Daoy (cell line): ENCODE results near the gene GPLD1. TPM values are rescaled to one million over a fixed set of nuclear protein-coding genes. Genes with fewer than 3 reads are reported as not detected.

Experiments
- DNase-seq: peaks from one replicate; pipeline ENCODE4 v3.0.0-alpha.2; 2015; ENCODE audit warnings: low read depth
- total RNA-seq: library from RNA; depleted of rRNA; stranded (reverse); fragments of >200 nt; shearing (Covaris generic); gene quantifications from 2 replicates; pipeline ENCODE4 v1.2.3, GENCODE V29; 2014

The GPLD1 gene
- total RNA-seq, 1 experiment from 2014 or later = 2.5 TPM

DNA sequence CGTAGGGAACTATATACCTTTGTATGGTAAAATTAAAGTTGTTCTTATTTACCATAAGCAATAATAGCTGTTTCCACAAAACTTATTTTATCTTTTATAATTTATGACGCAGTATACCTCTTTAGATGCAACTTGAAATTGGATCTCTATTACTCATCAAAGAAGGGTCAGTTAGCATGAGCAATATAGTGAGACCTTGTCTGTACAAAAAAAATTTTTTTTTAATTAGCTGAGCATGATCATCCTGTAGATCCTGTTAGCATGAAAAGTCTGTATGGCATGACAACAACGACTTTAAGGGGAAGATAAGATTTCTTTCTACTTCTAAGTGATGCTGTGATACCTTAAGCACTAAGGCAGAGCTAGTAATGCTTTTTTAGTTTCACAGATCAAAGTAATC lies 11.3 kb upstream of the GPLD1 start:
- DNase-seq = no peak

DNA sequence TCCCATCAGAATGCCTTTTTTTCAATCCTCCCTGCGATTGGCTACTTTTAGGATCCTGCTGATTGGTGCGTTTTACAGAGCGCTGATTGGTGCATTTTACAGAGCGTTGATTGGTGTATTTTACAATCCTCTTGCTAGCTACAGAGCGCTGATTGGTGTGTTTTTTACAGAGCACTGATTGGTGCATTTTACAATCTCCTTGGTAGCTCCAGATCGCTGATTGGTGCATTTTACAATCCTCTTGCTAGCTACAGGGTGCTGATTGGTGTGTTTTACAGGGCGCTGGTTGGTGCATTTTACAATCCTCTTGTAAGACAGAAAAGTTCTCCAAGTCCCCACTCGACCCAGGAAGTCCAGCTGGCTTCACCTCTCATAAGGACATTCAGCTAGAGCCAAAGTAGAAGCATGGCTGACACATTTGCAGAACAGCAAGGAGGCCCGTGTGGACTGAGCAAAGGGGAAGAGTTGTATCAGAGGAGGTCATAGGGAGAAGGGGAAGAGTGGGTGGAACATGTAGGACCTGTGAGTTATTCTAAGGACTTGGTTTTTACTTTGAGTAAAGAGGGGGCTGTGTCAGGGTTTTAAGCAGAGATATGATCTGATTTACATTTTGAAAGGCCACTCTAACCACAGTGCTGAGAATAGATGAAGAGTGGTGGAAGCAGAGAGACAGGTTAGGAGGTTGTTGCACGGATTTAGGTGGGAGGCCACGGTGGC lies 8.0 kb upstream of the GPLD1 start:
- no peak for DNase-seq

DNA sequence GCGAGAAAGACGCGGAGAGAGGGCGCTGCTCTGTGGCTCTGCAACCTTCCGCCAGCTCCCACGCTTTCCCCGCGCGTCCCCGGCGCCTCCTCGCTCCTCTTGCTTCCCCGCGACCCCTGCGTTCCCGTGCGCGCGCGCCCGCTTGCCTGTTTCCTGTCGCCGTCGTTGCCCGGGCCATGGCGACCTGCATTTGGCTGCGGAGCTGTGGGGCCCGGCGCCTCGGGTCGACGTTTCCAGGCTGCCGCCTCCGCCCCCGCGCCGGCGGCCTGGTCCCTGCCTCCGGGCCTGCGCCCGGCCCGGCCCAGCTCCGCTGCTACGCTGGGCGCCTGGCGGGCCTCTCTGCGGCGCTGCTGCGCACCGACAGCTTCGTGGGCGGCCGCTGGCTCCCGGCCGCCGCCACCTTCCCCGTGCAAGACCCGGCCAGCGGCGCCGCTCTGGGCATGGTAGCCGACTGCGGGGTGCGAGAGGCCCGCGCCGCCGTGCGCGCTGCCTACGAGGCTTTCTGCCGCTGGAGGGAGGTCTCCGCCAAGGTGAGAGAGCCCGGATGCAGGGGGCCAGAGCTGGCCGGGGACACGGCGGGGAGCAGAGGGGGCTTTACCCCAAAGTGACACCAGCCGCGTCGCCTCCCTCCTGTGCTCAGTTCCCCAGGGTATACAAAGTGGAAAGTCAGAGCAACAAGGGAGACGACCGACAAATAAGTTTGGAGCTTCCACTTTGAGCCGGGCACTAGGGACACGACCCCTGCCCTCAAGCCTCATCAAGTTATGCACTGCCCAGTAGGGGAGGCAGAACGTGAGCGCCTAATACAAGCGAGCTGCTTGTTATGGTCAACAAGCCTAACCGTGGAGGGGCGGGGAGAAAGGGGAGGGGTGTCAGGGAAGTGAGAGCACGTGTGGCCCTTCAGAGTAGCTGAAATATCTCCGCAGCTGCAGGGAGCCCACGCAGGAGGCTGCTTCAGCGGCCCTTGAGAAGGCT lies 5.7 kb upstream of the GPLD1 start, which contains the start of gene ALDH5A1:
Gene ALDH5A1, plus strand, starts transcription at position 149 of the 975 bp plus-strand sequence. Its CDS starts 28 bp downstream, at position 177.
- peak; percentile 74 for DNase-seq

DNA sequence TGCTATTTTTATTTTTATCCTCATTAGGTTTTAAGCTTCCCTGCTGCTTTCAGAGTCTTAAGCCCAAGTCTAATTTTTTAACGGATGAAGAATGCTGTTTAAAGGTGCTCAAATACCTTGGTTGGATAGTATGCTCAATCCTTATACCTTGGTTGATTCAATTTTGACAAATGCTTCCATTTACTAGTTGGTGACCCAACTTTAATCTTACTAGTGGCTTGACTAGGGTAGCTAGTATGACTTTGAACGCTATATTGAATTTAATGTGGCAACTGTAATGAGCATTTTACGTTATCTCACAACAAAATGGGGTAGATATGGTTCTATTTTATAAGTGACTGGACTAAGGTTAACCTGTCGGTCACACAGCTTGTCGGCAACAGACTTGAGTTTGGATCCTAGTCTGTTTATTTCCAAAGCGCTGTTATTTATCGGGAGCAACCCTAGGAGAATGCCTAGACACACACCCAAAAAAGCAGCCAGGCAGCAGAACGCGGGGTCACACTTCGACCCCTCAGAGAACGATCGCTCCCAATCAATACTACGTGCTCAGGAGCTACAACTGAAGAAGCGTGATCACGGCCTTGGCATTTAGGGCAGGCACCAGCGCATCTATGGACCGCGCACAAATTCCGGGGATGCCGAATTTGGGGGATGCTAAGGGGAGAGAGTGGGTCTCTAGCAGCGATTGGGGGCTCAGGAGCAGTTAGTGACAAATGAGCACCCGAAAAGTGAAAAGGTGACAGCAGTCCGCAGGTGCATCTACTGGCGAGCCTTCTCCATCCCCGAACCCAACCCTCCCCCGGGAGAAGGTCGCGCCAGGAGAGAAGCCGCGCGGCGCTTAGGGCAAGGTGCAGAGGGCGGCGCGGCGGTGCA lies 4.8 kb upstream of the GPLD1 start:
- no peak for DNase-seq

DNA sequence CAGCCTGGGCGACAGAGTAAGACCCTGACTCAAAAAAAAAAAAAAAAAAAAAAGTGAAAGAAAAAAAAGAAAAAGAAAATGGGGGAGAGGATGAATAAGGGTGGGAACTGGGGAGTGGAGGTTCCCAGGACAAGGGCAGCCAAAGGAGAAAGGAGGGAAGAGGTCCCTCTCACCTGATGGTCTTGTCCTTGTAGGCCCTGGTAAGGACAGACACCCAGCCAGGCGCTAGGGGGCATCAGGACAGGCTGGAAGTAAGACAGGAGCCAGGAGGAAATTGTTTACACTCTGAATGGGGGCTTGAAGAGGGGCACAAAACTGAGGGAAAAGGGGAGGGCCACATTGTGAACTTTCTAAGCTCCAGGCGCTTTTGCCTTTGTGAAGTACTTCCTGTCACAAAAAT lies 3.1 kb upstream of the GPLD1 start:
- DNase-seq = peak; percentile 33

DNA sequence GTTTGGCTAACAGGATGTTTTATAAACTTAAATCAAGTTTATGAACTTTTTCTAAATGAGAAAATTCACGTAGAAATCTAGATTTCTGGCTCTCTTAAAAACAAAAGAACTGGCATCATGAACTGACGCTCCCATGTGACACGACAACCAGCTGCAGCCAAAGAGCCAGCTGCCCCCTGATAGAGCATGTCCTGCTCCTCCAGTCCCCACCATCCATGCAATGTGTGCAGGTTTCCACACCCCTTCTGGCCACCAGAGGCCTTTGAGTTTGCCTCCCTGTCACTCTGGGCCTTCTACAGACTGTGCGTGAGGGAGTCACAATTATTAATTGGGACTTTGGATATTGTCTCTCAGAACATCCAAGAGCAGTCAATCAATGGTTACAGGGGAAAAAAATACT lies 1.6 kb upstream of the GPLD1 start:
- DNase-seq = no peak

DNA sequence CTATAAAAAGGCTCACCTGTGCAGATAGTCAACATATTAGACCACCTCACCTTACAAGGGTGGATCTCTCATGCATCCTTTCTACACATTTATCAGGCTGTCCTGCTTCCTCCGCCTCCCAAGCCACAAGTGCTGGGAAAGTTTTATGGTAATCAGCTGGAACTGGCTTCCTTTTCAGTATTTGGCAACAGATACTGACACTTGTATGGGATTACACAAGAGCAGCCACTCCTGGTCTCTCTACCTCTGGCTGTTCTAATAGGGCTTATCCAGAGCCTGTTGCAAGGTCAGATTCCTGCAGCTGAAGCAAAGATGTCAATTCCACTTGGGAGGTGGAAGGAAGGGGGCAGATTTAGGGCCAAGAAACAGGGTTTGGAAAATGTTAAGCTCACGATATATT lies 503 bp upstream of the GPLD1 start:
- no peak for DNase-seq

DNA sequence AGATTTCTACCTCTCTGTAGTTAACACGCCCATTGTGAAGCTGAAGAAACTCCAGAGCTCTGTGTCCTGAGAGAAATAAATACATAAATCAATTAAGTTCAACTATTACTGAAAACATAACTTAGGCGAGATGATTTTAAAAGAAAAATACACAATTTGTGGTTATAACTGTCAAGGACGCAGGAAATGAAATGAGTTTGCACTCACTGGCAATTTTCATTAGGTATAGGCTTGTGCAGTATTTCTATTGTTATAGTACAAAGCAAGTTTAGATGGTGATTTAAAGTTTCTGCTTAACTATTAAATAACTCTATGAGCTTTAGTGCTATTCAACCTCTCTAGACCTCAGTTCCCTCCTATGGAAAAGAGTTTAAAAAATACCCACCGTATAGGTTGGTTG lies 3.3 kb downstream of the GPLD1 start:
- DNase-seq = no peak

DNA sequence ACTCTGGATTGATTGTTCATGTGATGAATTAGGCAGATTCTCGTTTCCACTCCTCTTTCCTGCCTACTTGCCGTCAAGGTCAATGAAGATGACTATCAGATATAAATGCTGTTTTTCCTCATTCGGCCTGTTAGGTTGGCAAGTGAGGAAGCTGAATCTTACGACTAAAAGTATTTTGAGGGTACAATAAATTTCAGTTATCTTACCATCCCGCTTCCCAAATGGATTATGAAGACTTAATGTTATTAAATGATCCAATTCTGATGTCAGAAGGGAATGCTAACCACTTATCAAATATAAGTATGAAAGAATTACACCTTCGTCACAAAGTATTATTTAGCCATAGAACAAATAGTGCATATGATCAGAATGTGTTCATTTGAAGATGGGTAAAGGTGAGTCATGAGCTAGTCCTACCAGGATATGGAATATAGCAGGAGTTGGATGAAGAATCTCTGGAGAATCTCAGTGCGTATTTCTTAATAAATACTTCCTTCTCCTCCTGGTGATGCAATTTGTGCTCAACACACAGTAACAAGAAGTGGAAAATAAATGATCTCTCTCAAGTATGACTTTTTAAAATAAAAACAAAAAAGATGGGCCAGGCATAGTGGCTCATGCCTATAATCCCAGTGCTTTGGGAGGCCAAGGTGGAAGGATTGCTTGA lies 4.6 kb downstream of the GPLD1 start:
- DNase-seq = no peak

DNA sequence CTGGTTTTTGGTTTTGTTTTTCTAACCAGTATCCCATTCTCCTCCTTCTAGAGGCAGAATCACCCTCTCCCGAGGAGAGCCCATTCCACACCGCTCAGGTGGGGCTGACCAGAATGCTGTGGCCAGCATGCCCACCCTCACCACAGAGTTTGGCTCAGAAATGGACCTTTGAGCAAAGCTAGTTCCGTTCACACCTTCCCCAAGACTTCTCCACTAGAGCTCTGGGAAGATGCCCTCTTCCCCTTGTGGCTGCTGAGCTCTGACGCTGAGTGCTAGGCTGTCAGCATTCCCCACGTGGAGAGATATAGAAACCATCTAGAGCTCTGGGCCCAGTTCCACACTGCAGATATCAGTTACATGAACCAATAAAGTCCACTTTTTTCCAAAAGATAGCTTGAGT lies 7.9 kb downstream of the GPLD1 start:
- DNase-seq = no peak

DNA sequence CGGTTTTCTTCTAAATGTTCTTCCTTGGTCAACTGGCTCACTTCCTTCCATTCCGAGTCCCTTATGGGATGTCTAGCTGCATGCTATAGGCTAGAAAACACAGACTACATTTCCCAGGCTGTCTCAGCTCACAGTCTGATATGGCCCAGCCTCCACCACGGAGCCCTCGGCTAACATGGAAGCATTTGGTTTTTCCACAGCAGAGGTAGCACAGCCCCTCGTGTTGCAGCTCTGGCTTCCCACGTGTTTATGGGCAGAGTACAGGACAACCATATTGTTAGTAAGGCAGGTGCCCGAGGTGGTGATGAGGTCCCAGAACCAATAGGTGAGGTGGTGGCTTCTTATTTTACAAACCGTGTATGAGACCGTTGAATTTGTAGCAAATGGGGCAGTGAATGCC lies 8.7 kb downstream of the GPLD1 start:
- no peak for DNase-seq

DNA sequence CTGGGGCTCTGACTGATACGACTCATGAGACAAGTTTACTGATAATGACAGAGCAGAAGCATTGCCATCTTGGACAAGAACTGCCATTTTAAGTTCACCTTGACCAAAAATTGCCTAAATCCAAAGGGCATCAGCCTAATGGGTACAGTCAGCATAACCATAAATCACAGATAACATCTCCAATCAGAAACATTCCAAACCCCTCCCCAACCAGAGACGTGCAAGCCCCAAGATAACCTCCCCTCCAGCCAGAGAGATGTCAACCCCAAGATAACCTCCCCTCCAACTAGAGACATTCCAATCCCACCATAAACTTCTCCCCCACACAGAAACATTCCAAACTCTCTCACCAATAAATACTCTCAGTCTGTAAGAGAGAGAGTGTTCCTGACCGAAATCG lies 10.5 kb downstream of the GPLD1 start:
- DNase-seq = no peak

DNA sequence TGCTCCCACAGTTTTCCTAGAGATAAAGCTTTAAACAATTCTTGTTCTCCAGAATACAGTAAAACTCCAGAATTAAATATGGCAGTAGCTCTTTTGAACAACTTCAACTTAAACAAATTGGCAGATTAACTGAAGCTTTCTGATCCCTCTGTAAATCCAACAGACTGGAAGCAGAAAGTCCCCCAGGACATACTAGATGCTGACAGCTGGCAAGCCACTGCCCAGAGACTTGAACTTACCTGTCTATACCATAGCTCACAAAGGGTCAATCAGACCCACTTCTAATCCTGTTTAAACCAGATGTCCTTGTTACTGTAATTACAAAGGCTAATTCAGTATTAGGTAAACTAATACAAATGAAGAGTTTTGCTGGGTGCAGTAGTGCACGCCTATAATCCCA lies 12.3 kb downstream of the GPLD1 start:
- DNase-seq = no peak

DNA sequence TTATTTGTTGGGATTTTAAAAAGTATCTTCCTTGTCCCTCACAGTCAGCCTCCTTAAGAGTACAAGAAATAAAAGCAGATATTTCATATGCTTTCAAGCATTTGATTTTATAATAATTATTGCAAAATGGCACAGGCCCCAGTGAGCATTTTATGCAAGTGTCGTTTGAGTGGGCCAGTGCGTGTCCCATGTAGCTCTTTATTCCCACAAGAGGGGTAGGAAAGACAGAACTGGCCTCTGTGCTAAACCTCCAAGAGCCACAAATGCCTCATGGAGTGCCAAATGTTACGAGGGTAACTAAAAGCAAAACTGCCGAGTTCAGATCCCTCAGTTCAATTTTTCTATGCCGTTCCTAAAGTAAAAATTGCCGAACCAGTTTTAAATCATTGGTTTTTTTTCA lies 12.7 kb downstream of the GPLD1 start:
- no peak for DNase-seq

DNA sequence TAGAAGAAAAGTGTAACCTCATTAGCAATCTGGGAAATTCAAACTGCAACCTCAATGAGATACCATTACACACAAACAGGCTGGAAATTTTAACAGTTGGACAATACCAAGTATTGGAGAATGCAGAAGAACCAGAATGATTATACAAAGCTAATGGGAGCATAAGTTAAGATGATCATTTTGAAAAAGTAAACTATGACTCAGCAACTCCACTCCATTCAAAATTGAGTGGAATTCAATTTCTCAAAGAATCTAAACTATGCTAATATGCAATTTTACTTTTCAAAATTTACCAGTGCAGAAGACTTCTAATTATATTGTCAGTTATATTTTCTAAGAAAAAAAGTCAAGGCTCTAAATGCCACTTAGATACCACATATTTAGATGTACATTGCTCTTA lies 17.2 kb downstream of the GPLD1 start:
- no peak for DNase-seq

DNA sequence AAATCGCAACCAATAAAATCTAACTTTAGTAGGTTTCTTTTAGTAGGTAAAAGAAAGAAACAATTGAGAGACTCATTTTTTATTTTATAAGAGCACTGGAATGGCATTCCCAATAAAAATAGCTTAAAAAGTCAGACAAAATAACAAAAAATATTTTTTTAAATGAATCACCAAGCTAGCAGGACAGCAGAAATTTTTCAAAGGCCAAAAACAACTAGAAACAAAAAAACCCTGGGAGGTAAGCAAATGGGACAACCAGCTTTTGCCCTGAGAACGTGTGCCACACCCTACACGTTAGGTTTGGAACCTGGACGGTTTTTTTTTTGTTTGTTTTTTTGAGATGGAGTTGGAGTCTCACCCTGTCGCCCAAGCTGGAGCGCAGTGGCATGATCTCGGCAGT lies 19.6 kb downstream of the GPLD1 start:
- no peak for DNase-seq

DNA sequence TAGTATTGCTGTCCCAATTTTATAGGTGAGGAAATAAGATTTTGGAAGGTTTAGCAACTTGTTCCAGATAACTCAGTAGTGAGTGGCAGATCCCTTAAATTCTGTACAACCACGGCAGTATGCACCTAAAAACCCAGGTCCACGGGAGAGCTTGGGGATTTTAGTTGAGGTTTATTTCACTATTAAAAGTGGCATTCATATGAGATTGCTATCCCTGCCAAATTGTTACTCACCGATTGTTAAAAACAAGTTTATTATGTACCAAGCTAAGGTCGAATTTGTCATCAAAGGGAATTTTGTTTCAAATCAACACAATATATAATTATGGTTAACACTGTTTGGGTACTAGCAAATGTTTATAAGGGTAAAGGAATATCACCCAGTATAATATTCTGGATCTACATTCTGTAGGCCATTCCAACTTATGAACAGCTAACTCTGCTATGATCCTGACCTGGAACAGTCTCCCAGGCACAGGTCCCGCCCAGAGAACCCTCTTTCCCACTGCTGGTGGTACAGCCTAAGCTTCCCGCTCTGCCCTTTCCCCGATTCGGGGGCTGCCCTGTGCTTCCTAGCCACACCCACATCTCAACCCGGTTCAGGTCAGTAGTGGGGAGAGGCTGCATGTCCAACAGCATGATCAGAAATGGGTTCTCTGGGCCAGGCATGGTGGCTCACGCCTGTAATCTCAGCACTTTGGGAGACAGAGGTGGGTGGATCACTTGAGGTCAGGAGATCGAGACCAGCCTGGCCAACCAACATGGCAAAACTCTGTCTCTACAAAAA lies 24.9 kb downstream of the GPLD1 start:
- no peak for DNase-seq

DNA sequence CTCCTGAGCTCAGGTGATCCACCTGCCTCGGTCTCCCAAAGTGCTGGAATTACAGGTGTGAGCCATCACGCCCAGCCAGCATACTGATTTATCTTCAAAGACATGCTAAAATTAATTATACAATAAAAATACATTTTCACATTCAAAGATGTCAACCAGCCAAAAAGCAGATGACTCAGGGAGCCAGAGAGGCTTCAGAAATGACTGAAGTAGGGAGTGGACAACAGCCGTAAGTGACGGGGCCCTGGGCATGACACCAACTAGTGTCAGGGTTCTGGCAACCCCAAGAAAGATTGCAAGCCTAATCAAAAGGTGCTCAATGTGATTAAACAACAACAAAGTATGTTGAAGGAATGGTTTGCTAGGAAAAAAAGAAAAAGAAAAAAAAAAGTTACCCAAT lies 28.4 kb downstream of the GPLD1 start:
- DNase-seq = no peak

DNA sequence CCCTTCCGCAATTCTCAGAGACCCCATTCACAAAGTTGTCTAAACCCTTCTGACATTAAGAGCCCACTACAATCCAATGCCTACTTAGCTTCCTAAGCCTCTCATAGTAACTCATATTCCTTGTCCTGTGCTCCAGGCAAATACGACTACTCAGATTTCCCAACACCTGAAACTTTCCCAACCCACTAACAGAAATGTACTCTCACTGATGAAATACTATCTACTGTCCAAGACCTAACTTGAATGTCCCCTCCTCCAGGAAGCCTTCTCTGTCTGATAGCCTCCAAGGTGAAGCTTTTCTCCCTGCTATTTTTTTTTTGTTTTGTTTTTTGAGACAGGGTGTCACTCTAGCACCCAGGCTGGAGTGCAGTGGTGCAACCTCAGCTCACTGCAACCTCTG lies 30.4 kb downstream of the GPLD1 start:
- DNase-seq = no peak

DNA sequence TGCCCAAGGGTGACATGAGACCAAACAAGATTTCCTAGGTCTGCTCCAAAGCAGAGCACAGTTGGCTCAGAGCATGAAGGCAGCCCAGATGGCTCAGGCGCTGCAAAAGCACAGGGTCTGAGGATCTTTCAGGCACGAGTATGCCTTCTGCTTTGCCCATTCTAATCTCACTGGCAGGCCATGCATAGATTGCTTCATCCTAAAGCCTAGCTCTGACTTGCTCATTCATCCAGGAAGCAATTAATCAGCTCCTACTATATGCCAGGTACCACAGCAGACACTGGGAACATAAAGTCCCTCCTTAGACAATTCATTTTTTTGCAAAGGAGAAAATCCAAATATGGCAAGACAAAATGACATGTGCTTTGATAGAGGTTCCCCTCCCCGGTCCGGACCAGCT lies 31.2 kb downstream of the GPLD1 start:
- no peak for DNase-seq

DNA sequence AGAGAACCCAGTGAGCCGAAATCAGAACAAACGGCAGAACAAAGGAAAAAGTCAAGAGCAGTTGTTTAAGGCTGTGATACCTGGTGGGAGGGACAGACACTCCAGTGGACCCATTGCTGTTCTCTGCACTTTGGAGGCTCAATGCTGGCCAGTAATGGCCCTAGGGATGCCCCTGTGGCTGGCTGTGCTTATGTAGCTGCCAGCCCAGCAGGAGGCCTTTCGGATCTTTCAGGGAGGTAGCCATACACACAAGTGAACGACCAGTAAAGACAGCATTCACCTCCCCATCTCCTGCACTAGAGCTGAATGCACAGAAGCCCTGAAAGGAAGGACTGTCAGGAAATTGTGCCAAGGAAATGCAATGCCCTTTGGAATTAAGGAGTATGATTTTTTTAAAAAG lies 34.3 kb downstream of the GPLD1 start:
- no peak for DNase-seq
